Thyroid gland (tissue), 4 donors: ENCODE measurements around the gene MAST3.
"Not testable (repeated sequence)": the region's sequence is repeated elsewhere in the genome, so short reads cannot be mapped to it uniquely, and the experiment has no call there.

ENCODE experiments used
- CTCF ChIP-seq, 6 experiments: fragments of 200-600 bp in 3 of 6; fragments of 450-650 bp in 3 of 6; sonication (generic) in 3 of 6; IDR thresholded peaks; one replicate each; pipeline ENCODE4 v1.5.1; 2016 to 2019; ENCODE audit warnings: antibody characterized with exemption in 6 of 6, mild to moderate bottlenecking in 2 of 6, inconsistent platforms in 1 of 6, moderate library complexity in 1 of 6
- POLR2A ChIP-seq, 2 donors: fragments of 450-650 bp; IDR thresholded peaks; one replicate each; pipeline ENCODE4 v1.6.1; 2017; ENCODE audit warnings: antibody characterized with exemption in 2 of 2, mild to moderate bottlenecking in 2 of 2, moderate library complexity in 1 of 2

- TF ChIP-seq CTCF, POLR2A (IDR thresholded peaks at IDR 0.05): not testable (repeated sequence)
These were observed 61.6 kb downstream of the MAST3 start for GRCh38 chr19:18159059-18159616.
